Measurements from ENCODE around the gene IGF2BP3.
A peak's percentile ranks its signal among the peaks of the same experiment; 100 is the strongest.
"Not testable (repeated sequence)": the region's sequence is repeated elsewhere in the genome, so short reads cannot be mapped to it uniquely, and the experiment has no call there.

The IGF2BP3 gene

GRCh38 chr7:23470330-23471105, at the start of gene IGF2BP3:
Gene IGF2BP3 (minus strand): TSS chr7:23470491. CDS start chr7:23470110, 381 bp downstream.
- no peak for DNase-seq (ENCODE audit: low spot score)

DNA sequence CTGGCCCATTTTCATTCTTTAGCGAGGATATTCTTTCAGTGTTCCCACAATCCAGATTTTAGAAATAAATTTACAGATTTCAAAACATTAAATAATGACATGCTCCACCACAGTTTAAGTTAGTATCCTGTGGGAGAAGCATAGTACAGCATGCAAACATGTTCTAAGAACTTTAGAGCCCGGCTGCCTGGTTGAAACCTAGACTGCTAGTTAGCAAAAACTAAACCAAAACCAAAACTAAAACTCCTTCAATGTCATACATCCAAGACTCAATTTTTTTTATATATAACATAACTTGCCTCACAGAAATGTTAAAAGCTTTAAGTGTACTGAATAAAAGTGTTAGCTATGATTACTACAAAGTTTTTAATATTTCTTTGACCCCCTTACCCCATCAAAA, 44.5 kb upstream of the IGF2BP3 start:
- DNase-seq (ENCODE audit: low spot score): no peak

DNA sequence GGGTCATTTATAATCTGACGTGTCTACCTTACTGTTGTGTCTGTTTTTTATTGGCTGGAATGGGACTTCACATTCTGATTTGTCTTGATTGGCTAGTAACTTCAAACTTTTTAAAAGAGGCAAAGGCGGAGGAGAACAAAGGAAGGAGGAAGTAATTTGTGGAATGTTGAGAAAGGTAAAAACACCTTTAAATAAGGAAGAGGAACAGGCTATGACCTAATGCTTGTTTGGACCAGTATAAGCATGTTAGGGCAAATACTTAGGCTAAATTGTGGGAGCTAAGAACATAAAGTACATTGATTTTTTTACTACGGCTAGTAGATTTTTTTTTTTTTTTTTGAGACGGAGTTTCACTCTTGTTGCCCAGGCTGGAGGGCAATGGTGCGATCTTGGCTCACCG, 43.5 kb upstream of the IGF2BP3 start:
- not testable (repeated sequence) for DNase-seq (ENCODE audit: low spot score)

GRCh38 chr7:23494009-23494408, 23.7 kb upstream of the IGF2BP3 start:
- no peak for DNase-seq (ENCODE audit: low spot score)

DNA sequence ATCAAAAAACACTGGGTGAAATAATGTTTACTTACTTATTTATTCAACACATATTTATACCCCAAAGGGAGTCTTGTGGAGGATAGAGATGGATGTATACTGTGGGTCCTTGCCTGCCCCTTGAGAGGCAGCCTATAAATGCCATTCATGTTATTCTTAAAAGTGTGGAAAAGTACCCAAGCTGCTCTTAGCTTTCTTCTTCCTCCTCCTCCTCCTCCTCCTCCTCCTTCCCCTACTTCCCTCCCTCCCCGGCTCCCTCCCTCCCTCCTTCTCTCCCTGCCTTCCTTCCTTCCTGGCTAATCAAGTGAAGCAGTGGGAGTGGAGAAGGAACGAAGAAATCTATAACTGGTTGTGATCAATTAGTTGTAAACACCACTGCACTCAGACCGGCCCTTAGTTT, 21.2 kb upstream of the IGF2BP3 start:
- DNase-seq (ENCODE audit: low spot score): no peak

- peak; percentile 76 for DNase-seq (ENCODE audit: low spot score)
These were observed 20.3 kb upstream of the IGF2BP3 start for GRCh38 chr7:23490357-23491135.

DNA sequence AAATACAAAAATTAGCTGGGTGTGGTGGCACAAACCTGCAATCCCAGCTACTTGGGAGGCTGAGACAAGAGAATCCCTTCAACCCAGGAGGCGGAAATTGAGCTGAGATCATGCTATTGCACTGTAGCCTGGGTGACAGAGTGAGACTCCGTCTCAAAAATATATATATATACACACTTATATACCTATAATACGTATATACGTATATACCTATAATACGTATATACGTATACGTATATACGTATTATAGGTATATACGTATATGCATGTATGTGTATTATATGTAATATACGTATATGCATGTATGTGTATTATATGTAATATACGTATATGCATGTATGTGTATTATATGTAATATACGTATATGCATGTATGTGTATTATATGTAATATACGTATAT, 18.4 kb upstream of the IGF2BP3 start:
- DNase-seq (ENCODE audit: low spot score): not testable (repeated sequence)

DNA sequence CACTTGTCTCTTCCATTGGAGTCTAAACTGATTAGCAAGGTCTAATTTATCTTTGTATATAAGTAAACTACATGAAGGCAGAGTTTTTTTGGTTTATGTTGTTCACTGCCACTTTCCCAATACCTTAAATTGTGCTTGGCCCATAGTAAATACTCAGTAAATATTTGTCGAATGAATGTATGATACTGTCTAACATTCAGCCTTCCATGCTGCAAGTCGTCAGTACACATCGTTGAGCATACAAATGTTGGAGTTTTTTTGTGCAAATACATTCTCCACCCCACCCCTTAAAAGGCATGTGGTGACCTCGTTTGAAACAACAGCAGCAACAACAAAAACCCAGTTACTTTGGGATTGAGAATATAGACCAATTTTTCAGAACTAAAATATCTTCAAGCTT, 17.4 kb upstream of the IGF2BP3 start:
- DNase-seq (ENCODE audit: low spot score): no peak

DNA sequence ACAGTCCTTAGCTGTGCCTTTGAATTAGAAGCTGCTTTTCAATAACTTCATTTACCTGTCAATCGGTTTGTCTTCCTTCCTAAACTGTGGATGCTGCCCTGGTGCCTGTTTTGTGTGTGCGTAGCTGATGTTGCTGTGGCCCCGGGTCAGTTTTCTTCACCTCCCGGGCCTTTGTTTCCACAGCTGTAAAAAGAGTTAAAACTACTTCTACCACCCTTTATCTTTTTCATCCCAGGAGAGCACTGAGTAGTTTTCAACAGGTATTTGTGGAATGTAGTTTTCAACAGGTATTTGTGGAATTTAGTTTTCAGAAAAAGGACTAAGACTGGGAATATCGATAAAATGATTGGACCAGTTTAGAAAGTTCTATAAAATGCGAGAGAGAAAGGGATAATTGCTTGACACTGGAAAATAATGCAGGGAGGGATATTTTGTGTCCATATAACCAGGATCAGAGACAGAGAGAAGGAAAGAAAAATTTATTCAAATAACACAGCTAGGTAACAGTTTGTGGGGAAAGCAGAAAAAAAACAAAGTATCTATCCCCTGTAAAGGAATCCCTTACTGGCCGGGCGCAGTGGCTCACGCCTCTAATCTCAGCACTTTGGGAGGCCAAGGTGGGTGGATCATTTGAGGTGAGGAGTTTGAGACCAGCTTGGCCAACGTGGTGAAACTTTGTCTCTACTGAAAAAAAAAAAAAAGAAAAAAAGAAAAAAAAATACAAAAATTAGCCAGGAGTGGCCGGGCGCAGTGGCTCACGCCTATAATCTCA, 15.9 kb upstream of the IGF2BP3 start:
- DNase-seq (ENCODE audit: low spot score): no peak

- DNase-seq (ENCODE audit: low spot score): no peak
These were observed 12.4 kb upstream of the IGF2BP3 start for GRCh38 chr7:23482686-23483085.

DNA sequence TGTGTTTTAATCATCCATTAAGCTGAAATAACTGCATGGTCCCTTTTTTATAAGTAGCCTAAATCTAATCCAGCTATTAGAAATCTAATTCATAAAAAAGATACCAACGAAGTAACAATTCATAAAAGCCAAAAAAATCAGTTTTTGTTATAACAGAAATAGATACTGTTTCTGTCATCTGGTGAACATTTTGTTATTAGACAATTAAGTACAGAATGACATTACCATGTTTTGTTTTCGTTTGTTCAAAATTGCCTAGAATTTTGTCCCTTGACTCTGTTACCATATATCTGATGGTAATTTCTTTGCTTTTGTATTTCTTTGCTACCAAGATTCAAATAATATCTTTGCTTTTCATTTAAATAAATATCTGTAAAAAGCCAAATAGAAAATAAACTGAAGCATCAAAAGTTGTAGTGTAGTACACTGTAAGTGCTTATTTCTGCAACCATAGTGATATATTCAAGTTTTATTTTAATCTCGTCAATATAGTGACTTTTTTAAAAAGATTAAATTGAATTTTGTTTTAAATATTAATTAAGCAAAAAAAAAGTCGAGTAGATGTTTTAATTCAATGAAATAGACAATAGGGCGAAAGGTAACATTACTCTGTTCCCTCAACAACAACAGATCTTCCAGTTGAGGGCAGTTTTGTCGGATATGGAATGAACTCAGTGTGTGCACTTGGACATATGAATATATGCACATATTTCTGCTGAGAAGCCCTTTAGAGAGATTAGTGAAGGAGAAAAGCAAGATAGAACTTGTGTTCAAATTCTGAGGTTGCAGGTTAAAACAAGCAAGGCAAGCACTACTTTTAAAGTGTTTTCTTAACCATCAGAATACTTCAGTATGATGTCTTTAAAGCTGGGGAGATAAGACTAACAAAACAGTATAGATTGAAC, 7.9 kb upstream of the IGF2BP3 start:
- DNase-seq (ENCODE audit: low spot score): no peak

DNA sequence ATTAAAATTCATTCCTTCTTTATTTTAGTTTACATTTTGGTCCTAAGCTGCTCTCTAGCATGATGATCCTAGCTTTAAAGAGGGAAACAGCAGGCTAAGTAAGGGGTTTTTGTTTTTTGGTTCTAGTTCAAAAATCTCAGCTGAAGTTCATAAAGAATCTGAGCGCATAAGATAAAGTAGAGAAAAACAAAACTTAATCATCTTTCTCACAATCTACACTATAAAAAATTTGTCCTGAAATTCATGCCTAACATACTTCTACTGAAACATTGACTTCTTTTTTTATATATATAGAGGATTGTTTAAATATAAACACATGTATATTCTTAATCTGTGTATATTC, 6.8 kb upstream of the IGF2BP3 start:
- no peak for DNase-seq (ENCODE audit: low spot score)

- DNase-seq (ENCODE audit: low spot score): no peak
These were observed 6.2 kb upstream of the IGF2BP3 start for GRCh38 chr7:23476286-23477156.

DNA sequence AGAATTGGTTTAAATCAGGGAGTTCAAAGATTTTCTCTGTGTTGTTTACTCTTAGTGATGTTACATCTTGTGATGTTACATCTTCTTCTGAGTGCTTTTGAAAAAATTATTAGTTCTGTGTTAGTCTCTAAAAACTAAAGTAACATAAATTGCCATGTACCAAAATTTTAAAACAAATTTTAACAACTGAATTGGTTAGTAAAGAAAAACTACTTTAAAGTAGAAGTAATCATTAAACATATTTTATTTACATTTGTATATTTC, 5.2 kb upstream of the IGF2BP3 start:
- no peak for DNase-seq (ENCODE audit: low spot score)

DNA sequence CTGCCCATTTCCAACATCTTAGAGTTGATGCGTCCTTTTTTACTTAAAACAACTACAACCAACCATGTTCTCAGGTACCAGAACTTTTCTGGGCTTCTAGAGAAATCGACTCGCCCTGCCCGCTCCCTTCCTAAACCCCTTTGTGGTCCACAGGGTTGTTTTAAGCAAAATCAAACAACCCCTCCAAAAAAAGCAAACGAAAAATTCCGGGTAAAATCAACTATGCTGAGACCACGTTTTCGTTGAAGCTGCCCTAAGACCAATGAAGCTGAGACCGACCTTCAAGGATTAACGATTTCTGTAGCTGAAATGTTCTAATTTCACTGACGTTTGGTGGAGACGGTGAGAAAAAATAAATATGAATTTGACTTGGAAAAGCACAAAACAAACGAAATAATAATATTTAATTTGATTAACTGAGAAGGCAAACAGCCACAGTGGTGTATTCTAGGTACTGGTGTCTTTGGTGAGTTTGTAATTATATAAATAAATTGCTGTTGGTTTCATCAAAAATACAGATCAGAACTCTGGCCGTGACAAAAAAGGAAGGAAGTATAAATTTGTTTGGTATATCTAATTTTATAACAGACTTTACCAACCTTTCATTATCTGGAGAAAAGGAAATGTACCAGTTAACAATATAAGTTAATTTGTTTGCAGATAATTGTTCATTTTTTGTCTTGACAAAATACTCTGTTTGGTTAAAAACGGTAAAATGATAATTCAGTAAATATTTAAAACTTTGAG, 4.7 kb upstream of the IGF2BP3 start:
- DNase-seq (ENCODE audit: low spot score): no peak

GRCh38 chr7:23474094-23474828, 4.0 kb upstream of the IGF2BP3 start:
- peak; percentile 97 for DNase-seq (ENCODE audit: low spot score)

GRCh38 chr7:23473844-23474093, 3.5 kb upstream of the IGF2BP3 start:
- DNase-seq (ENCODE audit: low spot score): no peak

DNA sequence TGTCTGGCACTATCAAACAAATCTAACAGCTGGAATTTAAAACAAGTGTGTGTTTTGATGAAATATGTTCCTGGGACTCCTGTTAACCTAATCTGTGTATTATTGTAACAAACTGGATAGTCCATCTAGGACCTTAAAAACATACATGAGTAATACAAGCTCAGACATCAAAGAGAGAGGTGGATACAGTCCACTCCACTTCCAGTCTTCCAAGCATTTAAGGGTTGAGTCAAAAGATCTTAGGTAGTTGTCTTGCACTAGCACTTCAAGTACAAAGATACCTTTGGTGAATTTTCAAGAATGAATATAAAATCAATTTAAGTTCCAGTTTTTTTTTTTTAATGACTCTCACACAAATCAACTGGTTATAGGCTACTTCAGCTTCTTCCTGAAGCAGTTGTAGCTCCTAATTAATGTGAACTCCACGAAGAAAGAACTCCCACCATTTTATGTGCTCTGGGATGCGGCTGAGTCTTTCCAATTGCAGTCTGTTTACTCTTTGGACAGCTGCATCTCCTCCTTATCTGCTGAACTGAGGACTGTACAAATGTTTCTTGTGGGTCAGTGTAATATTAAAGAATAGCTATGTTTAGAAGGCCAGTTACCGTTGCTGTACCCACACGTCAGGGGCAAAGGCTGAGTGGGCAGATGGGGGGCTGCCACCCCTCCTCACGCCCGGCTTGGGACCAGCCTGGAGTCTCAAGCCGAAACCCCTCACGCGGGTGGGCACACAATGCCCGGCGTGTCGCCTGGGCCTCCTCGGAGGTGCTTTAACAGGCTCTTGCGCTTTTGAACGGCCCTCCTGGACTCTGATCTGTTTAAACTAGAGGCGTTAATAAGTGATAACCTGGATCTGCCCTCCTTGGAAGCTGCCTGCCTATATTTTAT, 2.9 kb upstream of the IGF2BP3 start:
- DNase-seq (ENCODE audit: low spot score): no peak

DNA sequence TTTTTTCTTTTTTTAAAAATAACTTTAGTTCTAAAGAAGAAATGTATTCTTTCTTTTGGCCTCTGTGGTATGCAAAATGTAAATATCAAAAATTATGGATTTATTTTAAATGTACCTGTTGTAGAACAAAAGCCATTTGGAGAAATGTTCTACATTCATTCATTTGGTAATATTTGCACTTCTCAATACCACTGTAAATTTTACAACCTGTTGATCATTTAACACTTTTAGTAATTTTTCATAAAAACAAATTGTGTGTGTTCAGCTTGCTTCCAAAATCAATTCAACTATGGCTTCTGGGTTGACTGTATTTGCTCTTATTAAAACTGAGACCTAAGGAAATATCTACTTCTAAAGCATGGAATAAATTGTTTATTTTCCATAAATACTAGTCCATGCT, 2.3 kb upstream of the IGF2BP3 start:
- DNase-seq (ENCODE audit: low spot score): no peak

Measured in AG20443 (cell line).